ENCODE results near the gene OR4K14.

OR4K14 gene

GRCh38 chr14:20031058-20031457 is 12.0 kb upstream of the OR4K14 start:
- H3K9me3 Mint-ChIP-seq, result peaks cover 82% of the 10 kb centered on the region

GRCh38 chr14:20008156-20008555 is 11.0 kb downstream of the OR4K14 start:
- TF ChIP-seq CTCF (IDR thresholded peaks at IDR 0.05), result no peak
- Mint-ChIP-seq H3K4me1 (no peaks in the 10 kb centered on the region), H3K36me3 (ENCODE audit: low read depth) (no peaks in the 10 kb centered on the region), H3K4me3 (no peak overlapping the region), H3K27me3 (ENCODE audit: low read depth, poor library complexity) (no peaks in the 10 kb centered on the region), H3K9me3 (peaks cover 82% of the 10 kb centered on the region), H3K27ac (no peak overlapping the region)
- no peak for DNase-seq

More at GRCh38 chr14:20031058-20031457, 12.0 kb upstream of the OR4K14 start:
- Mint-ChIP-seq H3K36me3 (ENCODE audit: low read depth) (no peaks in the 10 kb centered on the region), H3K27ac (no peak overlapping the region), H3K4me1 (no peaks in the 10 kb centered on the region), H3K27me3 (ENCODE audit: low read depth, poor library complexity) (no peaks in the 10 kb centered on the region), H3K4me3 (no peak overlapping the region)
- DNase-seq, result no peak
- TF ChIP-seq CTCF (IDR thresholded peaks at IDR 0.05), result no peak

GRCh38 chr14:20002319-20002718 is 16.8 kb downstream of the OR4K14 start:
- DNase-seq, result no peak
- peaks cover 60% of the 10 kb centered on the region for H3K9me3 Mint-ChIP-seq
- H3K4me3 Mint-ChIP-seq, result no peak overlapping the region
- H3K36me3 Mint-ChIP-seq (ENCODE audit: low read depth), result no peaks in the 10 kb centered on the region
- H3K27me3 Mint-ChIP-seq (ENCODE audit: low read depth, poor library complexity), result no peaks in the 10 kb centered on the region
- no peak for TF ChIP-seq CTCF (IDR thresholded peaks at IDR 0.05)
- no peaks in the 10 kb centered on the region for H3K4me1 Mint-ChIP-seq
- H3K27ac Mint-ChIP-seq, result no peak overlapping the region

- Mint-ChIP-seq H3K4me3 (no peak within 1 kb of the TSS), H3K4me1 (no peaks in the 10 kb centered on the region), H3K27me3 (ENCODE audit: low read depth, poor library complexity) (no peaks in the 10 kb centered on the region), H3K27ac (no peak within 1 kb of the TSS), H3K36me3 (ENCODE audit: low read depth) (no peaks in the 10 kb centered on the region), H3K9me3 (peaks cover 60% of the 10 kb centered on the region)
- DNase-seq, result no peak
- TF ChIP-seq CTCF (IDR thresholded peaks at IDR 0.05), result no peak
These were observed 17.2 kb downstream of the OR4K14 start, which contains the start of gene OR4Q2 for GRCh38 chr14:20001863-20002262. Gene OR4Q2 (plus strand): TSS chr14:20002163.

- H3K4me1 Mint-ChIP-seq, result no peaks in the 10 kb centered on the region
- DNase-seq, result no peak
- H3K27me3 Mint-ChIP-seq (ENCODE audit: low read depth, poor library complexity), result no peaks in the 10 kb centered on the region
- no peaks in the 10 kb centered on the region for H3K36me3 Mint-ChIP-seq (ENCODE audit: low read depth)
- H3K9me3 Mint-ChIP-seq, result peaks cover 90% of the 10 kb centered on the region
- H3K27ac Mint-ChIP-seq, result no peak overlapping the region
- TF ChIP-seq CTCF (IDR thresholded peaks at IDR 0.05), result no peak
- H3K4me3 Mint-ChIP-seq, result no peak overlapping the region
These were observed 25.7 kb downstream of the OR4K14 start for GRCh38 chr14:19993438-19993837.

- Mint-ChIP-seq H3K27ac (no peak within 1 kb of the TSS), H3K36me3 (ENCODE audit: low read depth) (no peaks in the 10 kb centered on the region), H3K27me3 (ENCODE audit: low read depth, poor library complexity) (no peaks in the 10 kb centered on the region), H3K4me3 (no peak within 1 kb of the TSS), H3K4me1 (no peaks in the 10 kb centered on the region), H3K9me3 (peaks cover 52% of the 10 kb centered on the region)
- no peak for TF ChIP-seq CTCF (IDR thresholded peaks at IDR 0.05)
- DNase-seq, result no peak
These were observed 43.8 kb downstream of the OR4K14 start, which contains the start of gene OR4K15 for GRCh38 chr14:19975291-19975690. Gene OR4K15 (plus strand): TSS chr14:19975591. CDS start chr14:19975591, 0 bp downstream.
